GM12892 (cell line): Measurements from ENCODE around the gene ATP13A3.

Experiments used
- DNase-seq: peaks from one replicate; pipeline ENCODE4 v3.0.0; 2011; ENCODE audit not compliant: insufficient read length
- FAIRE-seq: peaks from 2 replicates; lab custom pipeline; 2011; peaks lifted over from hg19 to GRCh38; lab: Jason Lieb, UNC
- POLR2A ChIP-seq: IDR thresholded peaks from 2 replicates; pipeline ENCODE4 v1.6.1; 2011; ENCODE audit warnings: low read depth, low read length, control low read depth
- POLR2AphosphoS5 ChIP-seq: IDR thresholded peaks from 2 replicates; pipeline ENCODE4 v1.6.1; 2011; ENCODE audit warnings: low read depth, low read length, control low read depth
- TAF1 ChIP-seq: IDR thresholded peaks from 2 replicates; pipeline ENCODE4 v1.6.1; 2011; ENCODE audit warnings: low read depth, mild to moderate bottlenecking, control low read depth, low read length, borderline replicate concordance

The ATP13A3 gene

GRCh38 chr3:194381460-194381875 is 105.3 kb downstream of the ATP13A3 start:
- no peak for TF ChIP-seq TAF1
- no peak for TF ChIP-seq POLR2A
- no peak for TF ChIP-seq POLR2AphosphoS5
- no peak for FAIRE-seq
- DNase-seq = no peak

DNA sequence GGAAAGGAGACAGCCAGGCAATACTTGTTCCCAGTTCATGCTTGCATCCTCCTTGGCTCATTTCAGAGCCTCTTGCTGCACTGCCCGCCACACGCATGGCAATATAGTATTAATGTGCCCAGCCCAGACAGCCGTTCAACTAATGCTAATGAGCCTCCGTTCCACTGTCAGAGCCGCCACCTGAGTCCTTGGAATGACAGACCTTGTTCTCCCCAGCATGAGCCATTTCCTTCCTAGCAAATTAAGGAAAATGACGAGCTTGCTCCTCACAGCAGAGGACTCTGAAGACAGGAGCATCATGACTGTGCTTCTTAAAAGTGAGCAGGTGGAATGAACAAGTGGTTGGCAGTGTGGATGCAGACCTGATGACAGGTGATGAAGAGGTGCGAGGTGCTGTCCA is 106.5 kb downstream of the ATP13A3 start:
- FAIRE-seq (no peak), DNase-seq (no peak)
- TF ChIP-seq POLR2A = no peak
- no peak for TF ChIP-seq POLR2AphosphoS5
- no peak for TF ChIP-seq TAF1

- DNase-seq = no peak
- no peak for FAIRE-seq
- TF ChIP-seq TAF1 = no peak
- TF ChIP-seq POLR2A = no peak
- no peak for TF ChIP-seq POLR2AphosphoS5
These were observed 107.2 kb downstream of the ATP13A3 start for GRCh38 chr3:194379651-194380050.

DNA sequence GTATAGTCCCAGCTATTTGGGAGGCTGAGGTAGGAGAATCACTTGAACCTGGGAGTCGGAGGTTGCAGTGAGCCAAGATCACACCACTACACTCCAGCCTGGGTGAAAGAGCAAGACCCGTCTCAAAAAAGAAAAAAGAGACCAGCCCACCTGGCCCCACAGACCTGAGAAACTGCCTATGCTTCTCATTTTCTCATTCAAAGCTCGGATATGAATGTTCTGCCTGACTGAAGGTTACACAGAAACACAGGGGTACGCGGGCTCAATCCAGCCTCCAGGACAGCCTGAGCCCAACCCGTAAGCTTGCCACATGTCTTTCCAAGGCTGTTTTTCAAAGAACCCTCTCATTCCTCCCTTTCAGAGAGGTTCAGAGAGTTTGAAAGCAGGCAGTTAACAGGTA is 107.6 kb downstream of the ATP13A3 start:
- FAIRE-seq (no peak), DNase-seq (no peak)
- TF ChIP-seq POLR2AphosphoS5 (no peak), POLR2A (no peak), TAF1 (no peak)

DNA sequence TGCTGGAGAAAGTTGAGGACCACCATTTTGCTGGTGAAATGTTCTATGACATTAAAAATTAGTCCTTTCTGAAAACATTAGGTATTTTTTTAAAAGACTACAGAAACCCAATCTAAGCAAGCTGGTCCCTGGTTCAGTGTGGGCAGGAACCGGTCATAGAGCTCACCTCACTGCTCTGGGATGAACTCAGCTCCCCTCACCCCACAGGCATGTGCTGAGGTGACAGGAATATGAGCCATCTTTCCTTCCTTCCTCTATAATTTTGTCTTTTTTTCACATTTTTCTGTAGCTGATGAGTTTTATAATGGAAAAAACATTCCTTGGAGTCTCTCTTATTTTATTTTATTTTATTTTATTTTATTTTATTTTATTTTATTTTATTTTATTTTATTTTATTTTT is 109.1 kb downstream of the ATP13A3 start:
- no peak for TF ChIP-seq POLR2A
- no peak for TF ChIP-seq TAF1
- no peak for TF ChIP-seq POLR2AphosphoS5
- FAIRE-seq (no peak), DNase-seq (no peak)

GRCh38 chr3:194376241-194376560 is 110.6 kb downstream of the ATP13A3 start:
- no peak for TF ChIP-seq POLR2AphosphoS5
- no peak for TF ChIP-seq POLR2A
- TF ChIP-seq TAF1 = no peak
- DNase-seq (no peak), FAIRE-seq (no peak)

DNA sequence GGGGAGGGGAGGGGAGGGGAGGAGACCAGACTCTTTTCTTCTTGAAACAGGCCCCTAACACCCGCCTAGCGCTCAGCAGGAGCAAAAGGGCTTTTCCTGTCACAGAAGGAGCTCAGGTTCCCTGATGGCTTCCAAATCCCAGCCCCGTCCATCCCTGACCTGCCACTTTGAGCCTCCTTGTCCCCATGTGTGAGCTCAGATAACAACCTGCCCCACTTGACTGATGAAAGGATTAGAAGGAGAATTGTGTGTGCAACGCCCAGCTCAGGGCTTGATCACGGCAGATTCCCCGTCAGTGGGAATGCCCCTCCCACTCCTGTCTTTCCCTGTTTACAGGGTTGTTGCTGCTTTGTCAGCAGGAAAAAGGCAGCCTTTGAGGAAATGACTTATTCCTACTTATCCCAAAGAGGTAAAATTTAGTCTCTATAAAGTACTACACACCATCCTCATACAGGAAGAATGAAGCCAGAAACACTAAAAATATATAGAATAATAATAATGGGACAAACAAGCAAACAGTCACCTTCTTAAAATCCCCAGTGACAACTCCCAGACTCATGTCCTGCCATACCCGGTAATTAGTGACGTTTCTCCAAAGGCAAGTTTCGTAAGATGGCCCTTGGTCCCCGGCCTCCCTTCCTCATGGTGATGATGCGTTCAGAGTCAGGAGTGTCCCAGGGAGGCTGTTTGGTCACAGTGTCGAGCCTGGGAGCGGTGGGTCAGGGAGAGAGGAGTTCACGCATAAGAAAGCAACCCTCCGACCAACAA is 111.1 kb downstream of the ATP13A3 start:
- TF ChIP-seq TAF1 (no peak), POLR2AphosphoS5 (no peak), POLR2A (no peak)
- no peak for DNase-seq

GRCh38 chr3:194374935-194375334 is 111.9 kb downstream of the ATP13A3 start:
- FAIRE-seq (no peak), DNase-seq (no peak)
- TF ChIP-seq TAF1 (no peak), POLR2A (no peak), POLR2AphosphoS5 (no peak)

More for the DNA sequence above, 111.1 kb downstream of the ATP13A3 start:
- FAIRE-seq = no peak

GRCh38 chr3:194373899-194374298 is 112.9 kb downstream of the ATP13A3 start:
- FAIRE-seq (no peak), DNase-seq (no peak)
- TF ChIP-seq POLR2A = no peak

- DNase-seq = no peak
- TF ChIP-seq TAF1 = no peak
- TF ChIP-seq POLR2AphosphoS5 = no peak
- TF ChIP-seq POLR2A = no peak
- no peak for FAIRE-seq
These were observed 113.8 kb downstream of the ATP13A3 start for GRCh38 chr3:194373028-194373427.

GRCh38 chr3:194370753-194371152 is 116.0 kb downstream of the ATP13A3 start:
- DNase-seq (no peak), FAIRE-seq (no peak)
- no peak for TF ChIP-seq TAF1
- TF ChIP-seq POLR2A = no peak
- TF ChIP-seq POLR2AphosphoS5 = no peak

- no peak for DNase-seq
- no peak for FAIRE-seq
- TF ChIP-seq POLR2AphosphoS5 (no peak), TAF1 (no peak), POLR2A (no peak)
These were observed 117.1 kb downstream of the ATP13A3 start, which contains the start of gene LRRC15 for GRCh38 chr3:194369522-194370279. Gene LRRC15 (minus strand): TSS chr3:194369743. CDS start chr3:194361043, 8,700 bp downstream.

DNA sequence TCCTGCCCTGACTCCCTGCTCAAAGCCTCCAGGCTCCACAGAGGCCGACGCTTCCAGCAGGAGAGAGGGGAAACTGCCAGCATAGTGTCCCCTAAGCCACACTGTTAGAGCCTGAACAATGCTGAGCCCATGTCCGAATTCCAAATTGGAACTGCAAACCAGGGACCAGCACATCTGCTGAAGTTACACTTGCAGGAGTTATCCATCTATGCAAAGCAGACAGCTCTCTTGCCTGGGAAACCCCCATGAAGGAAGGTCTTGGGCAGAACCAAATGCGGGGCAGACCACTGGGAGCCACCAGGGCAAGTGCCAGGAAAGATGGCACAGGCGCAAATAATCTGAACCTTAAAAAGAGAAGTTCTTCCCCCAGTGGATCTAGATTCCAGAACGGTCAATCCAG is 117.9 kb downstream of the ATP13A3 start:
- FAIRE-seq = no peak
- no peak for TF ChIP-seq POLR2AphosphoS5
- TF ChIP-seq TAF1 = no peak
- no peak for TF ChIP-seq POLR2A

More for the DNA sequence above, 117.9 kb downstream of the ATP13A3 start:
- no peak for DNase-seq
